Peyer's patch (tissue), 4 donors: ENCODE measurements around the gene SZT2. TPM values are rescaled to one million over a fixed set of nuclear protein-coding genes. Genes with fewer than 3 reads are reported as not detected.
A peak's percentile ranks its signal among the peaks of the same experiment; 100 is the strongest.
"Not testable (repeated sequence)": the region's sequence is repeated elsewhere in the genome, so short reads cannot be mapped to it uniquely, and the experiment has no call there.

Experiments used
- DNase-seq, 3 donors: peaks; one replicate each; pipeline ENCODE4 v3.0.0-alpha.2; 2017 to 2019
- H3K27ac ChIP-seq, 4 donors: fragments of 200-600 bp; sonication (generic); one replicate each; pipeline ENCODE4 v1.5.1; 2016 to 2019
- H3K27me3 ChIP-seq, 2 donors: fragments of 200-600 bp; sonication (generic); one replicate each; pipeline ENCODE4 v1.5.1; 2019
- H3K36me3 ChIP-seq, 3 donors: fragments of 200-600 bp; sonication (generic); one replicate each; pipeline ENCODE4 v1.5.1; 2016 to 2019
- H3K4me1 ChIP-seq, 4 donors: fragments of 200-600 bp; sonication (generic); one replicate each; pipeline ENCODE4 v1.5.1; 2016 to 2019
- H3K4me3 ChIP-seq, 4 donors: fragments of 200-600 bp; sonication (generic); 1 replicate in 3 of 4; 2 replicates in 1 of 4; pipeline ENCODE4 v1.5.1; 2016 to 2019; ENCODE audit warnings: mild to moderate bottlenecking in 1 of 4
- H3K9me3 ChIP-seq, 4 donors: fragments of 200-600 bp; sonication (generic); one replicate each; pipeline ENCODE4 v1.5.1; 2016 to 2019; ENCODE audit warnings: mild to moderate bottlenecking in 1 of 4
- CTCF ChIP-seq, 6 experiments: fragments of 450-650 bp in 4 of 6; fragments of 200-600 bp in 2 of 6; sonication (generic) in 1 of 6; IDR thresholded peaks; one replicate each; pipeline ENCODE4 v1.5.1; 2017 to 2019; ENCODE audit warnings: antibody characterized with exemption in 6 of 6, mild to moderate bottlenecking in 3 of 6, moderate library complexity in 1 of 6
- POLR2A ChIP-seq, 2 donors: fragments of 450-650 bp; IDR thresholded peaks; one replicate each; pipeline ENCODE4 v1.5.1; 2017; ENCODE audit warnings: antibody characterized with exemption in 2 of 2, mild to moderate bottlenecking in 2 of 2, moderate library complexity in 2 of 2
- total RNA-seq, 4 donors: library from RNA; depleted of rRNA; stranded (reverse); fragments of >200 nt; gene quantifications; one replicate each; pipeline ENCODE4 v1.1.0, GENCODE V29; 2016

SZT2 gene
- total RNA-seq, 4 donors from 2014 or later: 76.9 to 129 (median 104) TPM

- Histone ChIP-seq H3K4me3 (peak within 1 kb of the TSS; percentile 80 to 98 (median 97)), H3K36me3 (peaks cover 0 to 23% (median 0%) of the 10 kb centered on the region in 3 donors), H3K27ac (peak within 1 kb of the TSS; percentile 98 to 99 (median 98)), H3K27me3 (no peaks in the 10 kb centered on the region), H3K4me1 (peaks cover 4 to 34% (median 15%) of the 10 kb centered on the region in 4 donors), H3K9me3 (no peaks in the 10 kb centered on the region)
- peak; percentile 83 to 85 for TF ChIP-seq POLR2A (IDR thresholded peaks at IDR 0.05)
- peak in 3 of 6 experiments; percentile 3 to 38 (median 21) for TF ChIP-seq CTCF (IDR thresholded peaks at IDR 0.05)
- peak; percentile 93 to 96 (median 96) for DNase-seq
Observed at GRCh38 chr1:43367904-43368645, 21.6 kb upstream of the SZT2 start, which contains the start of gene ELOVL1. ELOVL1 (minus strand) TSS chr1:43368011; CDS start chr1:43365609, 2,402 bp downstream.

- peak overlapping the region; percentile 80 to 98 (median 97) for H3K4me3 ChIP-seq
- no peaks in the 10 kb centered on the region for H3K27me3 ChIP-seq
- H3K4me1 ChIP-seq: peaks cover 8 to 34% (median 15%) of the 10 kb centered on the region in 4 donors
- H3K36me3 ChIP-seq: peaks cover 0 to 18% (median 0%) of the 10 kb centered on the region in 3 donors
- peak overlapping the region; percentile 98 to 99 (median 98) for H3K27ac ChIP-seq
- TF ChIP-seq POLR2A (IDR thresholded peaks at IDR 0.05) (no peak), CTCF (IDR thresholded peaks at IDR 0.05) (no peak)
- no peaks in the 10 kb centered on the region for H3K9me3 ChIP-seq
- DNase-seq: peak in 1 of 3 donors; percentile 19
Observed at GRCh38 chr1:43368646-43369020, 21.1 kb upstream of the SZT2 start.

- H3K4me1 ChIP-seq: peaks cover 8 to 40% (median 15%) of the 10 kb centered on the region in 4 donors
Observed at GRCh38 chr1:43369779-43370178, 19.9 kb upstream of the SZT2 start.

GRCh38 chr1:43370564-43370963 lies 19.1 kb upstream of the SZT2 start:
- no peak overlapping the region for H3K27ac ChIP-seq
- TF ChIP-seq POLR2A (IDR thresholded peaks at IDR 0.05): no peak
- TF ChIP-seq CTCF (IDR thresholded peaks at IDR 0.05): no peak
- no peaks in the 10 kb centered on the region for H3K27me3 ChIP-seq
- no peaks in the 10 kb centered on the region for H3K36me3 ChIP-seq
- DNase-seq: no peak
- H3K4me1 ChIP-seq: peaks cover 8 to 38% (median 15%) of the 10 kb centered on the region in 4 donors
- H3K9me3 ChIP-seq: no peaks in the 10 kb centered on the region
- H3K4me3 ChIP-seq: no peak overlapping the region

More at GRCh38 chr1:43369779-43370178, 19.9 kb upstream of the SZT2 start:
- H3K9me3 ChIP-seq, H3K27me3 ChIP-seq, DNase-seq, H3K4me3 ChIP-seq, H3K36me3 ChIP-seq, H3K27ac ChIP-seq: not testable (repeated sequence)

GRCh38 chr1:43372172-43372571 lies 17.5 kb upstream of the SZT2 start:
- peaks cover 4 to 22% (median 6%) of the 10 kb centered on the region in 4 donors for H3K4me1 ChIP-seq
- no peak overlapping the region for H3K4me3 ChIP-seq
- no peaks in the 10 kb centered on the region for H3K36me3 ChIP-seq
- no peak for DNase-seq
- H3K27ac ChIP-seq: no peak overlapping the region
- H3K27me3 ChIP-seq: no peaks in the 10 kb centered on the region
- H3K9me3 ChIP-seq: no peaks in the 10 kb centered on the region
- TF ChIP-seq POLR2A (IDR thresholded peaks at IDR 0.05) (no peak), CTCF (IDR thresholded peaks at IDR 0.05) (no peak)
